Thymus (tissue), 11 donors: Measurements from ENCODE around the gene MARS1. TPM values are rescaled to one million over a fixed set of nuclear protein-coding genes. Genes with fewer than 3 reads are reported as not detected.

Source experiments
- DNase-seq, 9 donors: peaks; one replicate each; pipeline ENCODE4 v3.0.0-alpha.2; 2013; ENCODE audit warnings: low spot score in 9 of 9, low read depth in 6 of 9, missing footprints in 1 of 9
- H3K27ac ChIP-seq, 2 donors: one replicate each; pipeline ENCODE4 v1.5.1; 2013; ENCODE audit warnings: control low read depth in 1 of 2, low read depth in 1 of 2, low read length in 1 of 2, mild to moderate bottlenecking in 1 of 2, moderate library complexity in 1 of 2
- H3K27me3 ChIP-seq, 2 donors: one replicate each; pipeline ENCODE4 v1.5.1; 2013; ENCODE audit warnings: low read length in 1 of 2; ENCODE audit not compliant: control insufficient read depth in 2 of 2, insufficient read depth in 1 of 2
- H3K36me3 ChIP-seq, 2 donors: one replicate each; pipeline ENCODE4 v1.5.1; 2013; ENCODE audit warnings: low read length in 1 of 2, mild to moderate bottlenecking in 1 of 2, moderate library complexity in 1 of 2; ENCODE audit not compliant: control insufficient read depth in 2 of 2, insufficient read depth in 2 of 2
- H3K4me1 ChIP-seq, 2 donors: one replicate each; pipeline ENCODE4 v1.5.1; 2013; ENCODE audit warnings: low read length in 2 of 2; ENCODE audit not compliant: control insufficient read depth in 2 of 2, insufficient read depth in 2 of 2
- H3K4me3 ChIP-seq, 2 donors: one replicate each; pipeline ENCODE4 v1.5.1; 2013; ENCODE audit warnings: low read length in 2 of 2, control low read depth in 1 of 2, mild to moderate bottlenecking in 1 of 2
- H3K9me3 ChIP-seq, 2 donors: one replicate each; pipeline ENCODE4 v1.5.1; 2013; ENCODE audit warnings: low read length in 1 of 2, mild to moderate bottlenecking in 1 of 2; ENCODE audit not compliant: control insufficient read depth in 2 of 2, insufficient read depth in 1 of 2
- WGBS: extraction: QIAGEN DNeasy Blood & Tissue Kit; methylation state at CpG from one replicate; pipeline ENCODE4 v1.1.7; 2013; 5-methylcytosine and 5-hydroxymethylcytosine counted together
- polyA plus RNA-seq: library from polyadenylated mRNA; stranded (reverse); fragments of 200-250 nt; gene quantifications from one replicate; pipeline ENCODE4 v1.2.3, GENCODE V29; 2013
- total RNA-seq: library from RNA; stranded (reverse); fragments of 120-200 nt; gene quantifications from one replicate; pipeline ENCODE4 v1.2.4, GENCODE V29; 2013
- donor health status: healthy.

Gene MARS1
- total and polyA plus RNA-seq, 2 donors, result 93.8 to 117 TPM

GRCh38 chr12:57479376-57480115 lies 8.3 kb upstream of the MARS1 start, which contains the start of gene ARHGAP9:
ARHGAP9 (minus strand) TSS chr12:57479866; CDS start chr12:57479406, 460 bp downstream.
- H3K9me3 ChIP-seq, result no peaks in the 10 kb centered on the region
- H3K36me3 ChIP-seq, result peaks cover 12 to 13% of the 10 kb centered on the region in 2 donors
- peak in 2 of 9 donors; percentile 55 to 79 for DNase-seq
- 37% methylated on average over 6 of the region's 6 CpGs for WGBS
- peak within 1 kb of the TSS; percentile 92 to 95 for H3K27ac ChIP-seq
- H3K27me3 ChIP-seq, result peaks cover 0 to 16% of the 10 kb centered on the region in 2 donors
- peak within 1 kb of the TSS in 1 of 2 donors; percentile 4 for H3K4me3 ChIP-seq
- H3K4me1 ChIP-seq, result peaks cover 31 to 68% of the 10 kb centered on the region in 2 donors

- peak overlapping the region; percentile 1 to 15 for H3K27ac ChIP-seq
- no peak for DNase-seq
- H3K4me1 ChIP-seq, result peaks cover 21 to 48% of the 10 kb centered on the region in 2 donors
- no peaks in the 10 kb centered on the region for H3K36me3 ChIP-seq
- no peak overlapping the region for H3K4me3 ChIP-seq
- H3K27me3 ChIP-seq, result peaks cover 0 to 2% of the 10 kb centered on the region in 2 donors
- 91% methylated on average over 1 of the region's 1 CpG for WGBS
- no peaks in the 10 kb centered on the region for H3K9me3 ChIP-seq
These were observed 6.2 kb upstream of the MARS1 start for GRCh38 chr12:57481671-57482070.

GRCh38 chr12:57483466-57483865 lies 4.4 kb upstream of the MARS1 start:
- no peak overlapping the region for H3K27ac ChIP-seq
- H3K4me3 ChIP-seq, result no peak overlapping the region
- WGBS, result 92% methylated on average over 5 of the region's 5 CpGs
- no peak for DNase-seq
- H3K27me3 ChIP-seq, result no peaks in the 10 kb centered on the region
- H3K36me3 ChIP-seq, result no peaks in the 10 kb centered on the region
- peaks cover 18 to 40% of the 10 kb centered on the region in 2 donors for H3K4me1 ChIP-seq
- H3K9me3 ChIP-seq, result no peaks in the 10 kb centered on the region

GRCh38 chr12:57485695-57486094 lies 2.2 kb upstream of the MARS1 start:
- Histone ChIP-seq H3K4me1 (peaks cover 8 to 28% of the 10 kb centered on the region in 2 donors), H3K4me3 (no peak overlapping the region), H3K27ac (no peak overlapping the region), H3K9me3 (no peaks in the 10 kb centered on the region), H3K36me3 (peaks cover 15 to 17% of the 10 kb centered on the region in 2 donors), H3K27me3 (no peaks in the 10 kb centered on the region)
- DNase-seq, result no peak

- H3K27me3 ChIP-seq, result no peaks in the 10 kb centered on the region
- 96% methylated on average over 27 of the region's 27 CpGs for WGBS
- no peak for DNase-seq
These were observed 742 bp upstream of the MARS1 start for GRCh38 chr12:57487055-57487596.

GRCh38 chr12:57488402-57489156 lies 711 bp downstream of the MARS1 start:
- Histone ChIP-seq H3K4me1 (peaks cover 8 to 17% of the 10 kb centered on the region in 2 donors), H3K4me3 (peak overlapping the region; percentile 64 to 96), H3K27ac (peak overlapping the region; percentile 26 to 79), H3K36me3 (peaks cover 35 to 37% of the 10 kb centered on the region in 2 donors), H3K27me3 (no peaks in the 10 kb centered on the region), H3K9me3 (no peaks in the 10 kb centered on the region)
- 41% methylated on average over 11 of the region's 11 CpGs for WGBS
- DNase-seq, result peak in 1 of 9 donors; percentile 23

More at GRCh38 chr12:57487055-57487596, 742 bp upstream of the MARS1 start:
- no peaks in the 10 kb centered on the region for H3K9me3 ChIP-seq
- H3K4me3 ChIP-seq, result no peak overlapping the region
- peaks cover 27 to 29% of the 10 kb centered on the region in 2 donors for H3K36me3 ChIP-seq
- no peak overlapping the region for H3K27ac ChIP-seq
- H3K4me1 ChIP-seq, result peaks cover 8 to 17% of the 10 kb centered on the region in 2 donors

- 96% methylated on average over 5 of the region's 5 CpGs for WGBS
- Histone ChIP-seq H3K4me1 (peaks cover 8 to 17% of the 10 kb centered on the region in 2 donors), H3K9me3 (no peaks in the 10 kb centered on the region), H3K27ac (no peak overlapping the region), H3K4me3 (peak overlapping the region in 1 of 2 donors; percentile 96), H3K36me3 (peaks cover 35 to 39% of the 10 kb centered on the region in 2 donors), H3K27me3 (no peaks in the 10 kb centered on the region)
- no peak for DNase-seq
These were observed 1.3 kb downstream of the MARS1 start for GRCh38 chr12:57489157-57489641.

GRCh38 chr12:57490126-57490525 lies 2.3 kb downstream of the MARS1 start:
- Histone ChIP-seq H3K27ac (no peak overlapping the region), H3K36me3 (peaks cover 38 to 39% of the 10 kb centered on the region in 2 donors), H3K27me3 (no peaks in the 10 kb centered on the region), H3K9me3 (no peaks in the 10 kb centered on the region), H3K4me3 (no peak overlapping the region), H3K4me1 (peaks cover 8 to 17% of the 10 kb centered on the region in 2 donors)
- no peak for DNase-seq
- WGBS, result 97% methylated on average over 4 of the region's 4 CpGs
